Smooth muscle cell (in vitro differentiated cells): ENCODE results near the gene TTF2. TPM values are rescaled to one million over a fixed set of nuclear protein-coding genes. Genes with fewer than 3 reads are reported as not detected.

Experiments used
- DNase-seq: peaks from one replicate; lab custom pipeline; 2025; ENCODE audit not compliant: unreplicated experiment; lab: John Stamatoyannopoulos, UW
- H2AFZ ChIP-seq: fragments of 200-600 bp; sonication (generic); 2 replicates; pipeline ENCODE4 v1.6.0; 2016; ENCODE audit warnings: antibody characterized with exemption, low read depth, mild to moderate bottlenecking
- H3F3A ChIP-seq: fragments of 200-600 bp; sonication (generic); 2 replicates; pipeline ENCODE4 v1.6.0; 2017; ENCODE audit warnings: antibody characterized with exemption, low read depth
- H3K27ac ChIP-seq: fragments of 200-600 bp; sonication (generic); 2 replicates; pipeline ENCODE4 v1.5.1; 2016; ENCODE audit warnings: low read depth, mild to moderate bottlenecking
- H3K27me3 ChIP-seq: fragments of 200-600 bp; sonication (generic); 2 replicates; pipeline ENCODE4 v1.6.1; 2016; ENCODE audit warnings: low read depth, mild to moderate bottlenecking
- H3K36me3 ChIP-seq: fragments of 200-600 bp; sonication (generic); 2 replicates; pipeline ENCODE4 v1.5.1; 2016; ENCODE audit warnings: low read depth
- H3K4me1 ChIP-seq: fragments of 200-600 bp; sonication (generic); 2 replicates; pipeline ENCODE4 v1.5.1; 2016; ENCODE audit warnings: low read depth
- H3K4me2 ChIP-seq: fragments of 200-600 bp; sonication (generic); 2 replicates; pipeline ENCODE4 v1.6.0; 2016; ENCODE audit warnings: mild to moderate bottlenecking
- H3K4me3 ChIP-seq: fragments of 200-600 bp; sonication (generic); 2 replicates; pipeline ENCODE4 v1.5.1; 2016; ENCODE audit warnings: mild to moderate bottlenecking
- H3K79me2 ChIP-seq: fragments of 200-600 bp; sonication (generic); 2 replicates; pipeline ENCODE4 v1.6.0; 2016; ENCODE audit warnings: low read depth, mild to moderate bottlenecking
- H3K9ac ChIP-seq: fragments of 200-600 bp; sonication (generic); 2 replicates; pipeline ENCODE4 v1.6.0; 2016; ENCODE audit warnings: low read depth
- H3K9me3 ChIP-seq: fragments of 200-600 bp; sonication (generic); replicated peaks from 2 replicates; pipeline ENCODE4 v1.5.1; 2016; ENCODE audit warnings: low read depth
- H4K20me1 ChIP-seq: fragments of 200-600 bp; sonication (generic); 2 replicates; pipeline ENCODE4 v1.6.0; 2016; ENCODE audit warnings: low read depth
- WGBS: methylation state at CpG from one replicate; pipeline ENCODE4 v1.1.7; 2016; ENCODE audit warnings: low lambda C conversion rate; 5-methylcytosine and 5-hydroxymethylcytosine counted together
- polyA plus RNA-seq: library from polyadenylated mRNA; unstranded; fragments of >200 nt; fragmentation: Nextera tagmentation; extraction: Ambion mirVana; gene quantifications from 2 replicates; pipeline ENCODE4 v1.2.1, GENCODE V29; 2016
- total RNA-seq: library from RNA; depleted of rRNA; stranded (reverse); fragments of >200 nt; gene quantifications from 2 replicates; pipeline ENCODE4 v1.2.3, GENCODE V29; 2014
- TF ChIP-seq, protein P1 (sequence below): fragments of 200-600 bp; sonication (generic); IDR thresholded peaks from 2 replicates; pipeline ENCODE4 v1.5.1; 2017; ENCODE audit warnings: borderline replicate concordance, mild to moderate bottlenecking, antibody characterized with exemption; ENCODE audit not compliant: insufficient read depth, poor library complexity, severe bottlenecking

Gene TTF2
- total and polyA plus RNA-seq, 2 experiments from 2014 or later, result 4.9 to 8.2 TPM

DNA sequence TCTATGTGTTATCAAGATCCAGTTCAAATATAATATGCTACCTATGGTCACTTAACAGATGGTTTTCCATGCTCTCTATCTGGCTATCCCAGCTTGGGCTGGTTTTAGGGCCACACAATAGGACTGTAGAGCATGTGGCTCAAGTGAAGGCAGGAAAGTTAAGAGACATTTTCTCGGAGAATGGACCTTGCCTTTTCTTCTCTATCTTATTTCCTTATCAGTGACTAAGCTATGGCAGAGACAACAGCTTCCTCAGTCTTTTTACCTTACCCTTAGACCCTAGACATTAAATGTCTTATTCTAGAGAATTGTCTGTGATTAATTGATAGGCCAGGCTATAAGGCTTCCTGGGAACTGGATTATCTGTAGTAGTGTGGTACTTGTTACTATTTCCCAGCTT, 30.4 kb upstream of the TTF2 start:
- Histone ChIP-seq H4K20me1 (no peaks in the 10 kb centered on the region), H2AFZ (no peak overlapping the region), H3K4me2 (no peak overlapping the region), H3K36me3 (no peaks in the 10 kb centered on the region), H3K4me3 (no peak overlapping the region), H3K4me1 (no peaks in the 10 kb centered on the region), H3K9me3 (no peaks in the 10 kb centered on the region), H3K27ac (no peak overlapping the region), H3K9ac (no peak overlapping the region), H3K27me3 (no peaks in the 10 kb centered on the region), H3K79me2 (no peaks in the 10 kb centered on the region), H3F3A (no peaks in the 10 kb centered on the region)
- DNase-seq, result no peak
- TF ChIP-seq, protein P1, sequence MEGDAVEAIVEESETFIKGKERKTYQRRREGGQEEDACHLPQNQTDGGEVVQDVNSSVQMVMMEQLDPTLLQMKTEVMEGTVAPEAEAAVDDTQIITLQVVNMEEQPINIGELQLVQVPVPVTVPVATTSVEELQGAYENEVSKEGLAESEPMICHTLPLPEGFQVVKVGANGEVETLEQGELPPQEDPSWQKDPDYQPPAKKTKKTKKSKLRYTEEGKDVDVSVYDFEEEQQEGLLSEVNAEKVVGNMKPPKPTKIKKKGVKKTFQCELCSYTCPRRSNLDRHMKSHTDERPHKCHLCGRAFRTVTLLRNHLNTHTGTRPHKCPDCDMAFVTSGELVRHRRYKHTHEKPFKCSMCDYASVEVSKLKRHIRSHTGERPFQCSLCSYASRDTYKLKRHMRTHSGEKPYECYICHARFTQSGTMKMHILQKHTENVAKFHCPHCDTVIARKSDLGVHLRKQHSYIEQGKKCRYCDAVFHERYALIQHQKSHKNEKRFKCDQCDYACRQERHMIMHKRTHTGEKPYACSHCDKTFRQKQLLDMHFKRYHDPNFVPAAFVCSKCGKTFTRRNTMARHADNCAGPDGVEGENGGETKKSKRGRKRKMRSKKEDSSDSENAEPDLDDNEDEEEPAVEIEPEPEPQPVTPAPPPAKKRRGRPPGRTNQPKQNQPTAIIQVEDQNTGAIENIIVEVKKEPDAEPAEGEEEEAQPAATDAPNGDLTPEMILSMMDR, result no peak
- 60% methylated on average over 1 of the region's 1 CpG for WGBS

DNA sequence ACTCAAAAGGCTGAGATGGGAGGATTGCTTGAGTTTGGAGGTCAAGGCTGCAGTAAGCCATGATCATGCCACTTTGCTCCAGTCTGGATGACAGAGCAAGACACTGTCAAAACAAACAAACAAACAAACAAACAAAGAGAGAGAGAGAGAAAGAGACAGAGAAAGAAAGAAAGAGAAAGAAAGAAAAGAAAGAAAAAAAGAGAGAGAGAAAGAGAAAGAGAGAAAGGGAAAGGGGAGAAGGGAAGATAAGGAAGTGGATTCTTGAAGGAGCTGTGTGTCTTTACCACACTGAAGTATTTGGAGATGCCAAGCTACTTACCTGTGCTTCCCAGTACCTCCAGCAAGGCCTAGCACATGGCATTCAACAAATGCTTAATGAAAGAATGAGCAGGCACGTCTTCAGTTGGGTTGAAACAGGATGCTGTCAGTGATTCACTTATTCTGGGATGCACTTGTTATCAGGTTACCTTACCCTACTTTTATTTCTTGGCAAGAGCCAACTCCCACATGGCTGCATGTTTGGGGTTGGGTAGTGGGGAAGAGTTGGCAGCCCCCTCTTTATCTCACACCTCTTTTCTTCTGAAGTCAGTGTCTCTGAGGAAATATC, 29.8 kb upstream of the TTF2 start:
- H3K9me3 ChIP-seq, result no peaks in the 10 kb centered on the region
- no peak overlapping the region for H2AFZ ChIP-seq
- 81% methylated on average over 1 of the region's 1 CpG for WGBS
- no peaks in the 10 kb centered on the region for H3K4me1 ChIP-seq
- no peak for DNase-seq
- H3K27me3 ChIP-seq, result no peaks in the 10 kb centered on the region
- no peak overlapping the region for H3K4me2 ChIP-seq
- TF ChIP-seq, protein P1, result no peak
- H3K36me3 ChIP-seq, result no peaks in the 10 kb centered on the region
- H3F3A ChIP-seq, result no peaks in the 10 kb centered on the region
- H3K4me3 ChIP-seq, result no peak overlapping the region
- H3K9ac ChIP-seq, result no peak overlapping the region
- no peak overlapping the region for H3K27ac ChIP-seq
- no peaks in the 10 kb centered on the region for H3K79me2 ChIP-seq
- no peaks in the 10 kb centered on the region for H4K20me1 ChIP-seq

DNA sequence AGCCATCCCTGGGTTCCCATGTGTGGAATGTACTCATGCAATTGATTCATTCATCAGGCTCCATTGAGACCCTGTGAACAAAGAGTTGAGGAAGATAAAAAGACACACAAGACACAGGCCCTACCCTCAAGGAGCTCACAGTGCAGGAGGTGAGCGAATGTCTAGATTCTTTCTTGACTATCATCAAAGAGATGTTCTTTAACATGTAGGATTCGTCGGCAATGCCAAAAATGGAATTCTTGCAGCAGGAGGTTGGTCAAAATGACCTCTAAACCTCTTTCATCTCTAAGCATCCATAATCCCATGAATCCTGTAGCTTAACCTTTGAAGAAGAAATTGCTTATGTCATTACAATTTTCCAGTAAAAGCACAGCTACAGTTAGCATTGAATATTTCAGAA, 27.9 kb upstream of the TTF2 start:
- H3K4me3 ChIP-seq, result no peak overlapping the region
- no peaks in the 10 kb centered on the region for H3K79me2 ChIP-seq
- H3K4me2 ChIP-seq, result no peak overlapping the region
- no peak overlapping the region for H3K9ac ChIP-seq
- H3F3A ChIP-seq, result no peaks in the 10 kb centered on the region
- 64% methylated on average over 3 of the region's 3 CpGs for WGBS
- H2AFZ ChIP-seq, result no peak overlapping the region
- TF ChIP-seq, protein P1, result no peak
- H3K4me1 ChIP-seq, result no peaks in the 10 kb centered on the region
- H4K20me1 ChIP-seq, result no peaks in the 10 kb centered on the region
- H3K27me3 ChIP-seq, result no peaks in the 10 kb centered on the region
- no peak overlapping the region for H3K27ac ChIP-seq
- H3K36me3 ChIP-seq, result no peaks in the 10 kb centered on the region
- DNase-seq, result no peak
- H3K9me3 ChIP-seq, result no peaks in the 10 kb centered on the region
